IMR-90 (cell line): Measurements from ENCODE around the gene CCDC185. TPM values are rescaled to one million over a fixed set of nuclear protein-coding genes. Genes with fewer than 3 reads are reported as not detected.

ENCODE experiments used
- ATAC-seq: fragments of 200-7000 bp; cut with Tn5 transposase; 2 replicates; pipeline ENCODE4 v1.9.1; 2020; ENCODE audit warnings: low read depth, mild to moderate bottlenecking, moderate library complexity
- BruUV-seq: library from RNA; stranded (reverse); fragments of 400-500 nt; replicated peaks from 2 replicates; lab custom pipeline; 2021; lab: Mats Ljungman, UMichigan
- CTCF ChIA-PET: fragments of 300-600 bp; formaldehyde crosslinking; extraction: SDS; loops from one replicate; lab custom pipeline; 2021; ENCODE audit warnings: antibody characterized with exemption; lab: Yijun Ruan, JAX
- POLR2A ChIA-PET: fragments of 300-600 bp; sonication (Branson Sonifier 250); formaldehyde crosslinking; loops from one replicate; lab custom pipeline; 2022; ENCODE audit warnings: antibody characterized with exemption; ENCODE audit not compliant: unreplicated experiment; lab: Charles Lee
- DNase-seq: peaks from one replicate; pipeline ENCODE4 v3.0.0; 2013
- H2AFZ ChIP-seq: replicated peaks from 2 replicates; pipeline ENCODE3; 2013; ENCODE audit warnings: low read length, mild to moderate bottlenecking; ENCODE audit not compliant: poor library complexity
- H2AK5ac ChIP-seq: 2 replicates; pipeline ENCODE4 v1.6.1; 2013; ENCODE audit warnings: low read depth, low read length, inconsistent platforms
- H2AK9ac ChIP-seq: replicated peaks from 2 replicates; pipeline ENCODE3; 2013; ENCODE audit warnings: mild to moderate bottlenecking, low read depth, low read length, moderate library complexity; ENCODE audit not compliant: poor library complexity
- H2BK120ac ChIP-seq: 2 replicates; pipeline ENCODE4 v1.6.1; 2013; ENCODE audit warnings: low read depth, low read length, inconsistent platforms
- H2BK15ac ChIP-seq: 3 replicates; pipeline ENCODE4 v1.6.1; 2013; ENCODE audit warnings: low read depth, low read length, inconsistent platforms
- H2BK20ac ChIP-seq: 2 replicates; pipeline ENCODE4 v1.6.1; 2013; ENCODE audit warnings: low read depth, mild to moderate bottlenecking, inconsistent platforms, low read length, moderate library complexity
- H2BK5ac ChIP-seq: 2 replicates; pipeline ENCODE4 v1.6.1; 2013; ENCODE audit warnings: mild to moderate bottlenecking, low read depth, low read length, inconsistent platforms; ENCODE audit not compliant: poor library complexity, severe bottlenecking
- H3K14ac ChIP-seq: replicated peaks from 2 replicates; pipeline ENCODE4 v1.6.1; 2013; ENCODE audit warnings: low read depth, low read length, inconsistent platforms
- H3K18ac ChIP-seq: 2 replicates; pipeline ENCODE4 v1.6.1; 2013; ENCODE audit warnings: low read depth, low read length, control low read depth
- H3K23ac ChIP-seq: 2 replicates; pipeline ENCODE4 v1.6.1; 2013; ENCODE audit warnings: low read depth, low read length, inconsistent platforms
- H3K27ac ChIP-seq: 2 replicates; pipeline ENCODE4 v1.5.1; 2013; ENCODE audit warnings: mild to moderate bottlenecking, control low read depth, low read length; ENCODE audit not compliant: insufficient read depth
- H3K27me3 ChIP-seq: 2 replicates; pipeline ENCODE4 v1.6.1; 2013; ENCODE audit warnings: low read length; ENCODE audit not compliant: control insufficient read depth, insufficient read depth
- H3K36me3 ChIP-seq: 2 replicates; pipeline ENCODE4 v1.6.1; 2013; ENCODE audit warnings: low read length, mixed read lengths; ENCODE audit not compliant: control insufficient read depth, insufficient read depth
- H3K4ac ChIP-seq: 2 replicates; pipeline ENCODE4 v1.6.1; 2013; ENCODE audit warnings: low read depth, low read length, inconsistent platforms
- H3K4me1 ChIP-seq: 2 replicates; pipeline ENCODE4 v1.6.1; 2013; ENCODE audit warnings: low read length, mixed read lengths; ENCODE audit not compliant: control insufficient read depth, insufficient read depth
- H3K4me2 ChIP-seq: 2 replicates; pipeline ENCODE4 v1.6.1; 2013; ENCODE audit warnings: low read depth, mild to moderate bottlenecking, control low read depth, low read length, moderate library complexity
- H3K4me3 ChIP-seq: 2 replicates; pipeline ENCODE4 v1.5.1; 2013; ENCODE audit warnings: low read depth, mild to moderate bottlenecking, control low read depth, low read length, moderate library complexity; ENCODE audit not compliant: insufficient read depth
- H3K56ac ChIP-seq: 2 replicates; pipeline ENCODE4 v1.6.1; 2013; ENCODE audit warnings: low read length, inconsistent platforms; ENCODE audit not compliant: insufficient read depth; ENCODE audit errors: extremely low read depth
- H3K79me1 ChIP-seq, 2 experiments: 2 replicates each; pipeline ENCODE4 v1.6.1; 2013; ENCODE audit warnings: low read length in 2 of 2, inconsistent platforms in 1 of 2, low read depth in 1 of 2
- H3K9ac ChIP-seq: 2 replicates; pipeline ENCODE4 v1.6.1; 2013; ENCODE audit warnings: low read depth, low read length, control low read depth
- H3K9me1 ChIP-seq: 2 replicates; pipeline ENCODE4 v1.6.1; 2013; ENCODE audit warnings: low read length, inconsistent platforms; ENCODE audit not compliant: insufficient read depth
- H3K9me3 ChIP-seq: 2 replicates; pipeline ENCODE4 v1.6.1; 2013; ENCODE audit warnings: low read length; ENCODE audit not compliant: control insufficient read depth, insufficient read depth
- H4K20me1 ChIP-seq: 2 replicates; pipeline ENCODE4 v1.6.1; 2013; ENCODE audit warnings: low read length, inconsistent platforms; ENCODE audit not compliant: insufficient read depth
- H4K5ac ChIP-seq: 2 replicates; pipeline ENCODE4 v1.6.1; 2013; ENCODE audit warnings: mild to moderate bottlenecking, low read depth, low read length, control low read depth
- H4K8ac ChIP-seq, 2 experiments: 2 replicates each; pipeline ENCODE4 v1.6.1; 2013; ENCODE audit warnings: low read depth in 2 of 2, low read length in 2 of 2, control low read depth in 1 of 2, inconsistent platforms in 1 of 2
- H4K91ac ChIP-seq: 2 replicates; pipeline ENCODE4 v1.6.1; 2013; ENCODE audit warnings: low read depth, low read length, inconsistent platforms; ENCODE audit not compliant: insufficient read depth
- BHLHE40 ChIP-seq: fragments of 150-350 bp; IDR thresholded peaks from 2 replicates; pipeline ENCODE4 v1.6.1; 2016; ENCODE audit warnings: mild to moderate bottlenecking, low read depth, low read length
- CEBPB ChIP-seq: IDR thresholded peaks from 2 replicates; pipeline ENCODE4 v1.6.1; 2012; ENCODE audit warnings: low read depth, low read length, improper control_type of control experiment
- CHD1 ChIP-seq: IDR thresholded peaks from 2 replicates; pipeline ENCODE4 v1.6.1; 2012; ENCODE audit warnings: low read depth, low read length, improper control_type of control experiment
- CTCF ChIP-seq: conservative IDR thresholded peaks from 2 replicates; pipeline ENCODE4 v1.5.1; 2012; ENCODE audit warnings: mild to moderate bottlenecking, low read depth, low read length, improper control_type of control experiment
- ELK1 ChIP-seq: fragments of 150-350 bp; IDR thresholded peaks from 2 replicates; pipeline ENCODE4 v1.6.1; 2016; ENCODE audit warnings: low read depth, mild to moderate bottlenecking, low read length, moderate library complexity, borderline replicate concordance
- FOS ChIP-seq: fragments of 150-350 bp; IDR thresholded peaks from 2 replicates; pipeline ENCODE4 v1.6.1; 2016; ENCODE audit warnings: low read depth, low read length
- MAFK ChIP-seq: IDR thresholded peaks from 2 replicates; pipeline ENCODE4 v1.6.1; 2012; ENCODE audit warnings: low read depth, low read length, improper control_type of control experiment
- MAZ ChIP-seq: IDR thresholded peaks from 2 replicates; pipeline ENCODE4 v1.6.1; 2012; ENCODE audit warnings: low read depth, mild to moderate bottlenecking, low read length, improper control_type of control experiment, moderate library complexity, borderline replicate concordance
- MXI1 ChIP-seq: IDR thresholded peaks from 2 replicates; pipeline ENCODE4 v1.6.1; 2012; ENCODE audit warnings: low read depth, mild to moderate bottlenecking, low read length, moderate library complexity, borderline replicate concordance
- NFE2L2 ChIP-seq: fragments of 150-350 bp; IDR thresholded peaks from 2 replicates; pipeline ENCODE4 v1.6.1; 2016; ENCODE audit warnings: low read depth, mild to moderate bottlenecking, low read length
- POLR2A ChIP-seq: IDR thresholded peaks from 2 replicates; pipeline ENCODE4 v1.6.1; 2012; ENCODE audit warnings: mild to moderate bottlenecking, low read depth, low read length
- RAD21 ChIP-seq: IDR thresholded peaks from 2 replicates; pipeline ENCODE4 v1.6.1; 2012; ENCODE audit warnings: low read length, improper control_type of control experiment
- RCOR1 ChIP-seq: IDR thresholded peaks from 2 replicates; pipeline ENCODE4 v1.6.1; 2012; ENCODE audit warnings: mild to moderate bottlenecking, low read length, improper control_type of control experiment; ENCODE audit not compliant: insufficient replicate concordance
- RFX5 ChIP-seq: IDR thresholded peaks from 2 replicates; pipeline ENCODE4 v1.8.0; 2012; ENCODE audit warnings: low read depth, mild to moderate bottlenecking, low read length, moderate library complexity
- SMC3 ChIP-seq: fragments of 150-350 bp; IDR thresholded peaks from 2 replicates; pipeline ENCODE4 v1.6.1; 2016; ENCODE audit warnings: low read depth, mild to moderate bottlenecking, antibody characterized with exemption, low read length, moderate library complexity
- USF2 ChIP-seq: fragments of 150-350 bp; IDR thresholded peaks from 2 replicates; pipeline ENCODE4 v1.6.1; 2017; ENCODE audit warnings: mild to moderate bottlenecking, antibody characterized with exemption, low read length, low read depth
- WGBS, 2 experiments: methylation state at CpG; one replicate each; pipeline versions ENCODE4 v1.1.5 to v1.1.7; 2013; ENCODE audit warnings: missing lambda C conversion rate in 2 of 2; ENCODE audit not compliant: insufficient read length in 1 of 2; ENCODE audit errors: extremely low coverage in 2 of 2; 5-methylcytosine and 5-hydroxymethylcytosine counted together
- dilution Hi-C: fragments of 300-500 bp; cut with HindIII; formaldehyde crosslinking; loops from one replicate; pipeline ENCODE4 v1.14.3; 2018; ENCODE audit warnings: low sequenced_read_pairs; ENCODE audit not compliant: unreplicated experiment
- in situ Hi-C: fragments of 300-500 bp; cut with MboI; formaldehyde crosslinking; loops from 3 replicates; pipeline ENCODE4 v1.14.3; 2019; ENCODE audit warnings: low sequenced_read_pairs, inconsistent platforms, mixed read lengths
- intact Hi-C: fragments of 100-400 bp; cut with micrococcal nuclease; formaldehyde crosslinking; loops from 2 replicates; pipeline ENCODE4 v1.10.0; 2022
- polyA plus RNA-seq, 3 experiments: library from polyadenylated mRNA; depleted of rRNA; stranded (reverse); fragments of >200 nt; gene quantifications; 2 replicates each; pipeline ENCODE4 v1.2.3, GENCODE V29; 2012; ENCODE audit warnings: low replicate concordance in 1 of 3
- total RNA-seq: library from RNA; depleted of rRNA; stranded (reverse); fragments of >200 nt; gene quantifications from 2 replicates; pipeline ENCODE4 v1.2.3, GENCODE V29; 2012

CCDC185 gene
- total and polyA plus RNA-seq, 2 of the 4 experiments (the other 2 are of a cell fraction): not detected

- Histone ChIP-seq H3K9me3 (no peaks in the 10 kb centered on the region), H2BK20ac (no peak overlapping the region), H3K79me1 (no peaks in the 10 kb centered on the region), H3K14ac (no peak overlapping the region), H3K23ac (no peak overlapping the region), H2BK5ac (no peak overlapping the region), H2BK15ac (no peak overlapping the region), H3K36me3 (no peaks in the 10 kb centered on the region), H3K27ac (no peak overlapping the region), H3K4me3 (no peak overlapping the region), H4K8ac (no peak overlapping the region), H3K56ac (no peak overlapping the region), H3K9ac (no peak overlapping the region), H3K4ac (no peak overlapping the region), H2AFZ (no peak overlapping the region), H2BK120ac (no peak overlapping the region), H3K4me2 (no peak overlapping the region), H4K5ac (no peak overlapping the region), H3K27me3 (peaks cover 16% of the 10 kb centered on the region), H2AK5ac (no peak overlapping the region), H2AK9ac (no peak overlapping the region), H4K20me1 (no peaks in the 10 kb centered on the region), H3K9me1 (no peaks in the 10 kb centered on the region), H4K91ac (no peak overlapping the region), H3K4me1 (no peaks in the 10 kb centered on the region), H3K18ac (no peak overlapping the region)
- dilution Hi-C loops: no loop called here
- TF ChIP-seq RAD21 (no peak), ELK1 (no peak), MAZ (no peak), RFX5 (no peak), NFE2L2 (no peak), MXI1 (no peak), SMC3 (no peak), POLR2A (no peak), CTCF (no peak), CEBPB (no peak), MAFK (no peak), USF2 (no peak), FOS (no peak), RCOR1 (no peak), CHD1 (no peak), BHLHE40 (no peak)
- in situ Hi-C loops: no loop called here
- ATAC-seq: no peak
- 79% methylated on average over 4 of the region's 10 CpGs; no CpG with 5 or more reads in 1 of the 2 experiments for WGBS, 2 experiments
- ChIA-PET CTCF (no interaction called here), POLR2A (no interaction called here)
- BruUV-seq: no TSS peak
- intact Hi-C loops: no loop called here
- DNase-seq: no peak
Measured at GRCh38 chr1:223419561-223419960, 26.3 kb downstream of the CCDC185 start.
